DOHH2 (cell line): Measurements from ENCODE around the gene SARM1.

ENCODE experiments used
- EZH2phosphoT487 ChIP-seq: fragments of 200-600 bp; sonication (generic); IDR thresholded peaks from 2 replicates; pipeline ENCODE4 v1.6.1; 2017; ENCODE audit warnings: borderline replicate concordance, mild to moderate bottlenecking, antibody characterized with exemption, low read length, moderate library complexity, mixed read lengths
- TF ChIP-seq, protein P1 (sequence below): fragments of 200-600 bp; sonication (generic); IDR thresholded peaks from one replicate; pipeline ENCODE4 v1.5.1; 2014; ENCODE audit warnings: antibody characterized with exemption, mild to moderate bottlenecking, low read depth, low read length; ENCODE audit not compliant: poor library complexity, severe bottlenecking

- TF ChIP-seq, protein P1, sequence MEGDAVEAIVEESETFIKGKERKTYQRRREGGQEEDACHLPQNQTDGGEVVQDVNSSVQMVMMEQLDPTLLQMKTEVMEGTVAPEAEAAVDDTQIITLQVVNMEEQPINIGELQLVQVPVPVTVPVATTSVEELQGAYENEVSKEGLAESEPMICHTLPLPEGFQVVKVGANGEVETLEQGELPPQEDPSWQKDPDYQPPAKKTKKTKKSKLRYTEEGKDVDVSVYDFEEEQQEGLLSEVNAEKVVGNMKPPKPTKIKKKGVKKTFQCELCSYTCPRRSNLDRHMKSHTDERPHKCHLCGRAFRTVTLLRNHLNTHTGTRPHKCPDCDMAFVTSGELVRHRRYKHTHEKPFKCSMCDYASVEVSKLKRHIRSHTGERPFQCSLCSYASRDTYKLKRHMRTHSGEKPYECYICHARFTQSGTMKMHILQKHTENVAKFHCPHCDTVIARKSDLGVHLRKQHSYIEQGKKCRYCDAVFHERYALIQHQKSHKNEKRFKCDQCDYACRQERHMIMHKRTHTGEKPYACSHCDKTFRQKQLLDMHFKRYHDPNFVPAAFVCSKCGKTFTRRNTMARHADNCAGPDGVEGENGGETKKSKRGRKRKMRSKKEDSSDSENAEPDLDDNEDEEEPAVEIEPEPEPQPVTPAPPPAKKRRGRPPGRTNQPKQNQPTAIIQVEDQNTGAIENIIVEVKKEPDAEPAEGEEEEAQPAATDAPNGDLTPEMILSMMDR, result no peak
- no peak for TF ChIP-seq EZH2phosphoT487
These were observed 55.9 kb downstream of the SARM1 start for GRCh38 chr17:28427371-28427770.
